ENCODE measurements around the gene GJD3.
"Not testable (repeated sequence)": the region's sequence is repeated elsewhere in the genome, so short reads cannot be mapped to it uniquely, and the experiment has no call there.

Gene GJD3

GRCh38 chr17:40364121-40364861 is at the start of gene GJD3:
GJD3 (minus strand) TSS chr17:40364737; CDS start chr17:40363815, 922 bp downstream.
- DNase-seq = no peak

DNA sequence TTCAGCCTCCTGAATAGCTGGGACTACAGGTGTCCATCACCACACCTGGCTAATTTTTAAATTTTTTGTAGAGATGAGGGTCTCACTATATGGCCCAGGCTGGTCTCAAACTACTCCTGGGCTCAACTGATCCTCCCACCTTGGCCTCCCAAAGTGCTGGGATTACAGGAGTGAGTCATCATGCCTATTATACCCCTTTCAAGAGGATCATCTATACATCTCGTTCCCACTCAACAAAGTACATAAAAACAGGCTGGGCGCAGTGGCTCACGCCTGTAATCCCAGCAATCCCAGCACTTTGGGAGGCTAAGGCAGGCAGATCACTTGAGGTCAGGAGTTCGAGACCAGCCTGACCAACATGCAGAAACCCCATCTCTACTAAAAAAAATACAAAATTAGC is 49.8 kb upstream of the GJD3 start:
- not testable (repeated sequence) for DNase-seq

- DNase-seq = no peak
Measured at GRCh38 chr17:40412880-40413279, 48.3 kb upstream of the GJD3 start.

GRCh38 chr17:40411821-40412220 is 47.3 kb upstream of the GJD3 start:
- no peak for DNase-seq

DNA sequence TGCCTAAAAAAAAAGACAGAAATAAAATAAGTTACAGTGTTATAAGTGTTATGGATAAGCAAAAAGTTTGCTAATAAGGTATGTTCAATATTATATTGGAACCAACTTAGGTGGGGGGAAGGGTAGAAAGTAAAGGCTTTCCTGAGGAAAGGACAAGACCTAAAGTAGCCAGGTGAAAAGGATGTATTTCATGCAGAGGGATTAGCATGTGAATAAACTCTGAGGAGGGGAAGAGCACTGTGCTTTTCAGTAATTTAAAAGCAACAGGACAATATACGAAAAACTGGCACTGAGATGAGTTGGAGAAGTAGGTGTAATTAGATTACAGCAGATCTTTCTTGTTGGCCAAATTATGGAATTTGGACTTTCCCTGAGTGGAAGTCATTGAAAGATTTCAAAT is 45.5 kb upstream of the GJD3 start:
- DNase-seq = no peak

DNA sequence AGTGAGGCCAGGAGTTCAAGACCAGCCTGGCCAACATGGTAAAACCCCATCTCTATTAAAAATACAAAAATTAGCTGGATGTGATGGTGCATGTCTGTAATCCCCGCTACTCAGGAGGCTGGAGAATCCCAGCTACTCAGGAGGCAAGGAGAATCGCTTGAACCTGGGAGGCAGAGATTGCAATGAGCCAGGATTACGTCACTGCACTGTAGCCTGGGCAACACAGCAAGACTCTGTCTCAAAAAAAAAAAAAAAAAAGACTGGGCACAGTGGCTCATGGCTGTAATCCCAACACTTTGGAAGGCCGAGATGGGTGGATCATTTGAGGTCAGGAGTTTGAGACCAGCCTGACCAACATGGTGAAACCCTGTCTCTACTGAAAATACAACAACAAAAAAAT is 45.0 kb upstream of the GJD3 start:
- not testable (repeated sequence) for DNase-seq

- no peak for DNase-seq
Measured at GRCh38 chr17:40407460-40407859, 42.9 kb upstream of the GJD3 start.

GRCh38 chr17:40404003-40404402 is 39.5 kb upstream of the GJD3 start:
- DNase-seq = no peak

DNA sequence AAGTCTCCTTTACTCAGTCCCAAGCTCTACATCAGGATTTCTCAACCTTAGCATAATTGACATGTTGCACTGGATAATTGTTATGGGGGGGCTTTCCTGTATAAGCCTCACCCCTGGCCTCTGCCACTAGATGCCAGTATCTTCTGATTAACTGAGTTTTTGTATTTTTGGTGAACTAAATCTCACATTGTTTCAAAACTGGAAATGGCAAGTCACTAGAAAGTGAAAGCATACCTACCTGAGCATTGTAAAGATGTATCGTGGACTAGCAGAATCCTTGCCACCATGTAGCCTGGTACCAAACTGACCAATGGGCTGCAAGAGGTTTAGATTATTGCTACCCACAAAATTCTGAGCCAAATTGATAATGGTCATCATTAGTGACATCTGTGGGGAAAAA is 38.1 kb upstream of the GJD3 start:
- DNase-seq = no peak

DNA sequence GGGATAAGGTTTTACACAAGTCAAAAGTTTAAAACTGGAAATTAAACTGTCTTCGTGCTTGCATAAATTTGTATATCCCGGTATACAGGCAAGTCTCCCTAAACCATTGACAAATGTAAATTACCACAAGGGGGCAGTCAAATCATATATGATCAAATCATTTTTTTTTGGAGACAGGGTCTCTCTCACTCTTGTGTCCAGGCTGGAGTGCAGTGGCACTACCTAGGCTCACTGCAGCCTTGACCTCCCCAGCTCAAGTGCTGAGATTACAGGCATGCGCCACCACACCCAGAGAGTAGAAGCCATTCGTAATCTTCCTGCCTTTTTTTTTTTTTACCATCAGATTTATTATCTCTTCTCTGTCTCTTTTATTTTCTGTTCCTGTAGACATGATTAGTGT is 34.6 kb upstream of the GJD3 start:
- peak; percentile 40 for DNase-seq

DNA sequence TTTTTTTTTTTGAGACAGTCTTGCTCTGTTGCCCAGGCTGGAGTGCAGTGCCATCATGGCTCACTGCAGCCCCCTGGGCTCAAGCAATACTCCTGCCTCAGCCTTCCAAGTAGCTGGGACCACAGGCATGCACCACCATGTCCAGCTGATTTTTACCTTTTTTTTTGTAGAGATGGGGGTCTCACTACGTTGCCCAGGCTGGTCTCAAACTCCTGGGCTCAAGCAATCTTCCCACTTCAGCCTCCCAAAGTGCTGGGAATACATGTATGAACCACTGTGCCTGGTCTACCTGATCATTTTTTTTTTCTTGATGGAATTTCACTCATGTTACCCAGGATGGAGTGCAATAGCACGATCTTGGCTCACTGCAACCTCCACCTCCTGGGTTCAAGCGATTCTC is 22.0 kb upstream of the GJD3 start:
- DNase-seq = not testable (repeated sequence)

- no peak for DNase-seq
Measured at GRCh38 chr17:40382251-40382650, 17.7 kb upstream of the GJD3 start.

DNA sequence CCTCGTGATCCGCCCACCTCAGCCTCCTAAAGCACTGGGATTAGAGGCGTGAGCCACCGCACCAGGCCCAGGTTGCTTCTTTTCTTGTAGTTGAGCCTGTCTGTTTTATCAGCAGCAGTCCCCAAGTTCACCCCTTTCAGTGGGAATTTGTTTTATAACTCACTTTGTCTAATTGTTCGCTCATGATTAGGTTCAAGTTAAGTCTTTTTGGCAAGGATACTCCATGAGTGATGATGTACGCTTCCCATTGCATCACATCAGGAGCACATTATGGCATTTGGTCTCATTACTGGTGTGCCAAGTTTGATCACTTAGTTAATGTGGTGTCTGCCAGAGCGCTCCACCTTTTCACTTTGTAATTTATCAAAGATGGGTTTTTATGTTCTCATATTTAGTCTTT is 14.4 kb upstream of the GJD3 start:
- DNase-seq = no peak

DNA sequence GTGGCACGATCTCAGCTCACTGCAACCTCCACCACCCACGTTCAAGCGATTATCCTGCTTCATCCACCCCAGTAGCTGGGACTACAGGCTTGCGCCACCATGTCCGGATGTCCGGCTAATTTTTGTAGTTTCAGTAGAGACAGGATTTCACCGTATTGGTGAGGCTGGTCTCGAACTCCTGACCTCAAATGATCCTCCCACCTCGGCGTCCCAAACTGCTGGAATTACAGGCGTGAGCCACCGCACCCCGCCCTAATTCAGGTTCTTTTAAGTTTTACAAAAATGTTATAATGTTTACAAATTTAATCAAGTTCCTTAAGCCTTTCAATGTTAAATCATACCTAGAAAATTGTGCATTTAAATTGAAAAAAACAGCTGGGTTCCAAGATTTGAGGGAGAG is 13.3 kb upstream of the GJD3 start:
- DNase-seq = no peak

DNA sequence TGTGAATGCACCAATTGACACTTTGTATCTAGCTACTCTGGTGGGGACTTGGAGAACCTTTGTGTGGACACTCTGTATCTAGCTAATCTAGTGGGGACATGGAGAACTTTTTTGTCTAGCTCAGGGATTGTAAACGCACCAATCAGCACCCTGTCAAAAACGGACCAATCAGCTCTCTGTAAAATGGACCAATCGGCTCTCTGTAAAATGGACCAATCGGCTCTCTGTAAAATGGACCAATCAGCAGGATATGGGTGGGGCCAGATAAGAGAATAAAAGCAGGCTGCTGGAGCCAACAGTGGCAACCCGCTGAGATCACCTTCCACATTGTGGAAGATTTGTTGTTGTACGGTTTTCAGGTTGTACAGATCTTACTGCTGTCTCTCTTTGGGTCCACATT is 12.0 kb upstream of the GJD3 start:
- not testable (repeated sequence) for DNase-seq

DNA sequence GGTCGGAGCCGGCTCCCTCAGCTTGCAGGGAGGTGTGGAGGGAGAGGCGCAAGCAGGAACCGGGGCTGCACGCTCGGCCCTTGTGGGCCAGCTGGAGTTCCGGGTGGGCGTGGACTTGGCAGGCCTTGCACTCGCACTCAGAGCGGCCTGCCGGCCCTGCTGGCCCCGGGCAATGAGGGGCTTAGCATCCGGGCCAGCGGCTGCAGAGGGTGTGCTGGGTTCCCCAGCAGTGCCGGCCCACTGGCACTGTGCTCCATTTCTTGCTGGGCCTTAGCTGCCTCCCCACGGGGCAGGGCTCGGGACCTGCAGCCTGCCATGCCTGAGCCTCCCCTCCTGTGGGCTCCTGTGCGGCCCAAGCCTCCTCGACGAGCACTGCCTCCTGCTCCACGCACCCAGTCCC is 11.2 kb upstream of the GJD3 start:
- DNase-seq = not testable (repeated sequence)

- DNase-seq = no peak
Measured at GRCh38 chr17:40374821-40375498, 10.4 kb upstream of the GJD3 start.

DNA sequence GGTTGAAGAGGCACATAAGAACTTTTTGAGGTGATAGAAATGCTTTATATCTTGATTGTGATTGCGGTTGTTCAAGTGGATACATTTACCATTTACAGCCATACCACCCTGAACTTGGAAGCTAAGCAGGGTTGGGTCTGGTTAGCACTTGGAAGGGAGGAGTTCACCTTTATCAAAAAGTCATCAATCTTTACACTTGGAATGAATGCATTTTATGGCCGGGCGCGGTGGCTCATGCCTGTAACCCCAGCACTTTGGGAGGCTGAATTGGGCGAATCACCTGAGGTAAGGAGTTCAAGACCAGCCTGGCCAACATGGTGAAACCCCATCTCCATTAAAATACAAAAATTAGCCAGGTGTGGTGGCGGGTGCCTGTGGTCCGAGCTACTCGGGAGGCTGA is 9.5 kb upstream of the GJD3 start:
- no peak for DNase-seq

GRCh38 chr17:40373324-40373723 is 8.8 kb upstream of the GJD3 start:
- no peak for DNase-seq

DNA sequence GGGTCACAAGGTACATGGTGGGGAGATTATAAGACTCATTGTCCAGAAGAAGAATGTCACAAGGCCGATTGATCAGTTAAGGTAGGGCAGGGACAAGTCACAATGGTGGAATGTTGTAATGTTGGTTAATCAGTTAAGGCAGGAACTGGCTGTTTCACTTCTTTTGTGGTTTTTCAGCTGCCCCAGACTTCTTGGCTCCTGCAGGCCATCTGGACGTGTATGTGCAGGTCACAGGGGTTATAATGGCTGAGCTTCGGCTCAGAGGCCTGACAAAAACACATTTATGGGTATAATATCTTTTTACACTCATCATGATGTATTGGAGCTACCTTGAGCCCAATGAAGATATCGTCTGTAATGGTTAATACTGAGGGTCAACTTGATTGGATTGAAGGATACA is 8.1 kb upstream of the GJD3 start:
- DNase-seq = not testable (repeated sequence)

GRCh38 chr17:40372031-40372430 is 7.5 kb upstream of the GJD3 start:
- DNase-seq = no peak

GRCh38 chr17:40371261-40371929 is 6.9 kb upstream of the GJD3 start:
- no peak for DNase-seq

DNA sequence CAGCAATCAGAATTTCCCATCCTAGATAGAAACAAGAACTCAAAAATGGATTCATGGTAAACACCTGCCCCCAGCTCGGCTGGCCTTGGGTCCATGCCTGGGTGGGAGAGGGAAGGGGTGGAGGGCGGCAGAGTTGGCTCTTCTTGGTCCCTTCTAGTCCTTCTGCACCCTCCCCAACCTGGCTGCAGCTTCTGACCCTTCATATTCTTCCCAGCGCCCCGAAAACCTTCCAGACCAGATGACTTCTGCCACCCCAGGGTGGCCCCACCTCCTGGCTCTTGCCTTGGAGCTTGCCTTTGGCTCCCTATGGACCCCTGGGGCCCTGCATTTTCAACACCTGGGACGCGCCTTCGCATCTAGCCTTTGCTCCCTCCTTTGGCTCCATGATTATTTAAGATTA is 5.4 kb upstream of the GJD3 start:
- no peak for DNase-seq

GRCh38 chr17:40367728-40368127 is 3.2 kb upstream of the GJD3 start:
- DNase-seq = not testable (repeated sequence)

Measured in activated T-cell treated with anti-CD3 and anti-CD28 coated beads, Interleukin-2, amount 50 U/mL, for 1 hour (primary cell).